Gastrocnemius medialis (tissue), 4 donors: ENCODE data around the gene SIM1. TPM values are rescaled to one million over a fixed set of nuclear protein-coding genes. Genes with fewer than 3 reads are reported as not detected.

Experiments used
- ATAC-seq, 2 donors: fragments of 150-250 bp; one replicate each; pipeline ENCODE4 v1.9.1; 2016
- DNase-seq, 2 donors: peaks; one replicate each; pipeline ENCODE4 v3.0.0-alpha.2; 2019
- H3K27ac ChIP-seq, 4 donors: fragments of 200-600 bp; sonication (generic); 1 replicate in 1 of 4; 2 replicates in 3 of 4; pipeline ENCODE4 v1.5.1; 2016 to 2018; ENCODE audit warnings: mild to moderate bottlenecking in 2 of 4, moderate library complexity in 1 of 4
- H3K27me3 ChIP-seq, 3 donors: fragments of 200-600 bp; sonication (generic) in 2 of 3; 1 replicate in 1 of 3; 2 replicates in 2 of 3; pipeline versions ENCODE4 v1.5.1 to v1.6.0; 2016 to 2019; ENCODE audit warnings: mild to moderate bottlenecking in 1 of 3, moderate library complexity in 1 of 3
- H3K36me3 ChIP-seq, 2 donors: fragments of 200-600 bp; sonication (generic) in 1 of 2; one replicate each; pipeline ENCODE4 v1.5.1; 2017 to 2018
- H3K4me1 ChIP-seq, 2 donors: fragments of 200-600 bp; sonication (generic) in 1 of 2; one replicate each; pipeline ENCODE4 v1.5.1; 2016 to 2017; ENCODE audit warnings: mild to moderate bottlenecking in 2 of 2
- H3K4me3 ChIP-seq, 4 donors: fragments of 200-600 bp; sonication (generic) in 3 of 4; 1 replicate in 1 of 4; 2 replicates in 3 of 4; pipeline ENCODE4 v1.5.1; 2016 to 2019; ENCODE audit warnings: mild to moderate bottlenecking in 2 of 4
- H3K9me3 ChIP-seq, 3 donors: fragments of 200-600 bp; sonication (generic) in 2 of 3; 1 replicate in 1 of 3; 2 replicates in 2 of 3; pipeline ENCODE4 v1.5.1; 2016 to 2019
- CTCF ChIP-seq, 5 experiments: fragments of 450-650 bp in 3 of 5; fragments of 200-600 bp in 2 of 5; sonication (generic) in 2 of 5; IDR thresholded peaks in 4 of 5; conservative IDR thresholded peaks in 1 of 5; 1 replicate in 4 of 5; 2 replicates in 1 of 5; pipeline ENCODE4 v1.5.1; 2016 to 2019; ENCODE audit warnings: antibody characterized with exemption in 5 of 5, mild to moderate bottlenecking in 3 of 5, moderate library complexity in 3 of 5
- POLR2A ChIP-seq, 2 donors: fragments of 450-650 bp; IDR thresholded peaks; one replicate each; pipeline ENCODE4 v1.6.1; 2017; ENCODE audit warnings: antibody characterized with exemption in 2 of 2, mild to moderate bottlenecking in 2 of 2, moderate library complexity in 2 of 2
- in situ Hi-C, 4 donors: fragments of 200-750 bp; cut with MboI; loops; one replicate each; pipeline versions ENCODE4 v1.15.0 to v1.8.0; 2017; ENCODE audit warnings: low sequenced_read_pairs in 4 of 4
- intact Hi-C: fragments of 100-400 bp; cut with DNase I; formaldehyde crosslinking; loops from one replicate; pipeline ENCODE4 v1.15.1; 2023; ENCODE audit warnings: low total_unique reads
- total RNA-seq, 4 donors: library from RNA; depleted of rRNA; stranded (reverse); fragments of >200 nt; gene quantifications; one replicate each; pipeline versions ENCODE4 v1.1.0 to v1.2.3, GENCODE V29; 2016

SIM1 gene
- total RNA-seq, 4 donors from 2014 or later = 0.19 to 1.8 (median 0.88) TPM

DNA sequence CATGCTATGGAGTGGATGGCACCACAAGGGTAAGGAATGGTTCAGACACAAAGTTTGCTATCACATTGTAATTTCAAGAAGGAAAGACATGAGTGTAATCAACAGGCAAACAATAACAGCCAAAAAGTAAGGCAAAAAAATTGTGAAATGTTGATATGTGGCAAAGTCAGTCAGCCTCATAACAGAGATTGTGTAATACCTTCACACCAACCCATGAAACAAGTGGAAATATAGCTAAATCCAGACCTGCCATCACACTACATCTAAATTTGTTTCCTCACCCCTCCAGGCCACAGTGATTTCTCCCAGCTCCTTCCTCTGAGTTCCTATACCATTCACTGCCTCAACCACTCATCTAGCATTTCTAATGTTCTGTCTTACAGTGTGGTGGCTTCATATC lies 37.3 kb downstream of the SIM1 start:
- in situ Hi-C loops = no loop called here
- no peaks in the 10 kb centered on the region for H3K36me3 ChIP-seq
- H3K9me3 ChIP-seq = no peaks in the 10 kb centered on the region
- H3K27ac ChIP-seq = no peak overlapping the region
- no peaks in the 10 kb centered on the region for H3K4me1 ChIP-seq
- intact Hi-C loops = no loop called here
- no peak for TF ChIP-seq CTCF (IDR thresholded peaks at IDR 0.05 in 4 of 5, conservative IDR thresholded peaks at IDR 0.05 in 1 of 5)
- TF ChIP-seq POLR2A (IDR thresholded peaks at IDR 0.05) = no peak
- H3K27me3 ChIP-seq = no peaks in the 10 kb centered on the region
- no peak for DNase-seq
- no peak for ATAC-seq
- no peak overlapping the region for H3K4me3 ChIP-seq

GRCh38 chr6:100426744-100427338 lies 37.9 kb downstream of the SIM1 start:
- Histone ChIP-seq H3K27ac (no peak overlapping the region), H3K4me1 (no peaks in the 10 kb centered on the region), H3K9me3 (no peaks in the 10 kb centered on the region), H3K27me3 (no peaks in the 10 kb centered on the region), H3K4me3 (peak overlapping the region in 3 of 4 donors; percentile 21 to 47 (median 24)), H3K36me3 (no peaks in the 10 kb centered on the region)
- no peak for ATAC-seq
- intact Hi-C loops (no loop called here), in situ Hi-C loops (no loop called here)
- DNase-seq = no peak
- no peak for TF ChIP-seq POLR2A (IDR thresholded peaks at IDR 0.05)
- TF ChIP-seq CTCF (IDR thresholded peaks at IDR 0.05 in 4 of 5, conservative IDR thresholded peaks at IDR 0.05 in 1 of 5) = no peak

GRCh38 chr6:100426241-100426640 lies 38.5 kb downstream of the SIM1 start:
- Histone ChIP-seq H3K27me3 (no peaks in the 10 kb centered on the region), H3K36me3 (no peaks in the 10 kb centered on the region), H3K27ac (no peak overlapping the region), H3K4me3 (no peak overlapping the region), H3K4me1 (no peaks in the 10 kb centered on the region), H3K9me3 (no peaks in the 10 kb centered on the region)
- DNase-seq (no peak), ATAC-seq (no peak)
- TF ChIP-seq POLR2A (IDR thresholded peaks at IDR 0.05) (no peak), CTCF (IDR thresholded peaks at IDR 0.05 in 4 of 5, conservative IDR thresholded peaks at IDR 0.05 in 1 of 5) (no peak)
- in situ Hi-C loops (no loop called here), intact Hi-C loops (no loop called here)

DNA sequence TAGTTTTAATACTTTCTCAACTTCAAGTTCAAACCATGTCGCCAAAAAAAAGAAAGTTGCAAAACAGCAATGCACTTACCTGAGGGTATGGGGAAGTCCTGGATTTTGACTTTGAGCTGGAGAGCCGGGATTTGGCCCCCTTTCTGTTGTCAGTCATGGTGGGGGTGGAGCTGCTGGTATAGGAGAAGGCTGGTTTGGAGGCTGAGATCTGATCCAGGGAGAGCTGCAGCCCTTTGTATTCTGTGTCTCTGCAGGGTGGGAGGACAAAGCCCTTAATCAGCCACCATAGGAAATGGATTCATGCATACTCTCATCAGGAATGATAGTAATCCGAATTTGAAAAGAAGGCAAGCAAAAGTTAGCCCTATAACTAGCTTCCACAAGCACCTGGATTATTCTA lies 44.0 kb downstream of the SIM1 start:
- no peak for DNase-seq
- intact Hi-C loops (no loop called here), in situ Hi-C loops (no loop called here)
- Histone ChIP-seq H3K4me3 (no peak overlapping the region), H3K27me3 (no peaks in the 10 kb centered on the region), H3K27ac (no peak overlapping the region), H3K36me3 (no peaks in the 10 kb centered on the region), H3K4me1 (no peaks in the 10 kb centered on the region), H3K9me3 (no peaks in the 10 kb centered on the region)
- no peak for ATAC-seq
- no peak for TF ChIP-seq CTCF (IDR thresholded peaks at IDR 0.05 in 4 of 5, conservative IDR thresholded peaks at IDR 0.05 in 1 of 5)
- no peak for TF ChIP-seq POLR2A (IDR thresholded peaks at IDR 0.05)

GRCh38 chr6:100417036-100417435 lies 47.7 kb downstream of the SIM1 start:
- H3K36me3 ChIP-seq = no peaks in the 10 kb centered on the region
- no peaks in the 10 kb centered on the region for H3K9me3 ChIP-seq
- H3K4me1 ChIP-seq = no peaks in the 10 kb centered on the region
- ATAC-seq = no peak
- in situ Hi-C loops (no loop called here), intact Hi-C loops (no loop called here)
- no peaks in the 10 kb centered on the region for H3K27me3 ChIP-seq
- H3K4me3 ChIP-seq = no peak overlapping the region
- H3K27ac ChIP-seq = no peak overlapping the region
- DNase-seq = no peak
- TF ChIP-seq CTCF (IDR thresholded peaks at IDR 0.05 in 4 of 5, conservative IDR thresholded peaks at IDR 0.05 in 1 of 5) (no peak), POLR2A (IDR thresholded peaks at IDR 0.05) (no peak)
